RWPE1 (cell line): ENCODE results near the gene DOK6.

Experiments
- CTCF ChIA-PET: fragments of 350-600 bp; sonication (Branson Sonifier 250); formaldehyde crosslinking; extraction: SDS; loops from one replicate; lab custom pipeline; 2021; lab: Yijun Ruan, JAX
- POLR2A ChIA-PET: fragments of 400-600 bp; formaldehyde crosslinking; extraction: SDS; loops from one replicate; lab custom pipeline; 2020; ENCODE audit warnings: antibody characterized with exemption; ENCODE audit not compliant: low non-redundant PET; lab: Yijun Ruan, JAX
- DNase-seq: peaks from one replicate; pipeline ENCODE4 v3.0.0; 2012; ENCODE audit warnings: low spot score
- H3K27ac ChIP-seq: fragments of 450-650 bp; 2 replicates; pipeline ENCODE4 v1.5.1; 2017
- TF ChIP-seq, protein P1 (sequence below): fragments of 450-650 bp; conservative IDR thresholded peaks from 2 replicates; pipeline ENCODE4 v1.5.1; 2017; ENCODE audit warnings: low read depth, mild to moderate bottlenecking

The DOK6 gene

DNA sequence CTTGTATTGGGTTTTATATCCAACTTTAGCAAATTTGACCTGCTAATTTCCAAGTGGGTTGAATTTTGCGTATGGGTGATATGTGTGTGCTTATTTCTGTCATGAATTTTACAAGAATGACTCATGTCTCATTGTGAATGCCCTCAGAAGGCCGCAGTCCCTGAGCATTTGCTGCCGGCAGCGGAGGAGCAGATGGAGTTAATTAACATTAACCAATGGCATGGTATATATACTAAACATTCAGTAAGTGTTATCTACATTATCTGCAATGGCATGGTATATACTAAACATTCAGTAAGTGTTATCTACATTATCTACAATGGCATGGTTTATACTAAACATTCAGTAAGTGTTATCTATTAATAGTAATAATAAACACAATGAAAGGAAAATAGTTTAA is 90.1 kb downstream of the DOK6 start:
- CTCF ChIA-PET = no interaction called here
- no peak for DNase-seq
- no peak overlapping the region for H3K27ac ChIP-seq
- TF ChIP-seq, protein P1, sequence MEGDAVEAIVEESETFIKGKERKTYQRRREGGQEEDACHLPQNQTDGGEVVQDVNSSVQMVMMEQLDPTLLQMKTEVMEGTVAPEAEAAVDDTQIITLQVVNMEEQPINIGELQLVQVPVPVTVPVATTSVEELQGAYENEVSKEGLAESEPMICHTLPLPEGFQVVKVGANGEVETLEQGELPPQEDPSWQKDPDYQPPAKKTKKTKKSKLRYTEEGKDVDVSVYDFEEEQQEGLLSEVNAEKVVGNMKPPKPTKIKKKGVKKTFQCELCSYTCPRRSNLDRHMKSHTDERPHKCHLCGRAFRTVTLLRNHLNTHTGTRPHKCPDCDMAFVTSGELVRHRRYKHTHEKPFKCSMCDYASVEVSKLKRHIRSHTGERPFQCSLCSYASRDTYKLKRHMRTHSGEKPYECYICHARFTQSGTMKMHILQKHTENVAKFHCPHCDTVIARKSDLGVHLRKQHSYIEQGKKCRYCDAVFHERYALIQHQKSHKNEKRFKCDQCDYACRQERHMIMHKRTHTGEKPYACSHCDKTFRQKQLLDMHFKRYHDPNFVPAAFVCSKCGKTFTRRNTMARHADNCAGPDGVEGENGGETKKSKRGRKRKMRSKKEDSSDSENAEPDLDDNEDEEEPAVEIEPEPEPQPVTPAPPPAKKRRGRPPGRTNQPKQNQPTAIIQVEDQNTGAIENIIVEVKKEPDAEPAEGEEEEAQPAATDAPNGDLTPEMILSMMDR = no peak
- POLR2A ChIA-PET = no interaction called here

DNA sequence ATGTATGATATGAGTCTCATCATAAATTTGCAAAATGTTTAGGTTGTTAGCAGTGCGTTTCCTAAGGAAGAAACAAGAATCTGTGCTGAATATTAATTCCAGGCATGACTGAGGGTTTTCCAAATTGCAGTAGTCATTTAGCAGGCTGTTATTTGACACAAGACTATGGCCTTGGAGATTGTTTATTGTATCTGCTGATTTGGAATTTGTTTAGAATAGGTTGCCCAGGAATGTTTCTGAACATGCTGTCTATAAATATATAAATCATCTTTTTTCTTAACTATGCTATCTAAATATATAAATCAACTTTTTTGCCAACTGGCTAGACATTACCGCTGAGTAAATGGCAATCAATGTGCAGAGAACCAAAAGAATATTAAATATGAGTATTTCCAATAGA is 90.9 kb downstream of the DOK6 start:
- TF ChIP-seq, protein P1 = no peak
- ChIA-PET POLR2A (no interaction called here), CTCF (no interaction called here)
- H3K27ac ChIP-seq = no peak overlapping the region
- no peak for DNase-seq

DNA sequence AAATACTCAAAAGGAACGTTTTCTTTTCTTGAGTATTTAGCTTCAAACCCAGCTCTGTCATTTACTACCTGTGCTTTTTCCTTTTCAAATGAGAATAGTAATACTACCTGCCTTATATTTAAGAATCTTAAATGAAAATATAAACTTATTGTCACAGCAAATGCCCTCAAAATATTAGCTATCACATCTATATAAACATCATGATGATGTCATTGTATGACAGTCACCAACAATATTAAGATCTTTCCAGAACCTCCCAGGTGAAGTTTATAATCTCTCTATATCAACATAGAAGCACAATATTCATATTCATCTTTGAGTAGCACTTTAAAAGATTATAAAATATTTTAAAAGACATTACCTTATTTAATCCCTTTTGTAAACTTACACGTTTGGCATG is 92.2 kb downstream of the DOK6 start:
- H3K27ac ChIP-seq = no peak overlapping the region
- no peak for DNase-seq
- TF ChIP-seq, protein P1 = no peak
- CTCF ChIA-PET = no interaction called here
- POLR2A ChIA-PET = no interaction called here

GRCh38 chr18:69494841-69495240 is 94.2 kb downstream of the DOK6 start:
- no peak for DNase-seq
- TF ChIP-seq, protein P1 = no peak
- POLR2A ChIA-PET = no interaction called here
- no peak overlapping the region for H3K27ac ChIP-seq
- CTCF ChIA-PET = no interaction called here

GRCh38 chr18:69495338-69495737 is 94.7 kb downstream of the DOK6 start:
- no peak overlapping the region for H3K27ac ChIP-seq
- CTCF ChIA-PET = no interaction called here
- DNase-seq = no peak
- POLR2A ChIA-PET = no interaction called here
- TF ChIP-seq, protein P1 = no peak

DNA sequence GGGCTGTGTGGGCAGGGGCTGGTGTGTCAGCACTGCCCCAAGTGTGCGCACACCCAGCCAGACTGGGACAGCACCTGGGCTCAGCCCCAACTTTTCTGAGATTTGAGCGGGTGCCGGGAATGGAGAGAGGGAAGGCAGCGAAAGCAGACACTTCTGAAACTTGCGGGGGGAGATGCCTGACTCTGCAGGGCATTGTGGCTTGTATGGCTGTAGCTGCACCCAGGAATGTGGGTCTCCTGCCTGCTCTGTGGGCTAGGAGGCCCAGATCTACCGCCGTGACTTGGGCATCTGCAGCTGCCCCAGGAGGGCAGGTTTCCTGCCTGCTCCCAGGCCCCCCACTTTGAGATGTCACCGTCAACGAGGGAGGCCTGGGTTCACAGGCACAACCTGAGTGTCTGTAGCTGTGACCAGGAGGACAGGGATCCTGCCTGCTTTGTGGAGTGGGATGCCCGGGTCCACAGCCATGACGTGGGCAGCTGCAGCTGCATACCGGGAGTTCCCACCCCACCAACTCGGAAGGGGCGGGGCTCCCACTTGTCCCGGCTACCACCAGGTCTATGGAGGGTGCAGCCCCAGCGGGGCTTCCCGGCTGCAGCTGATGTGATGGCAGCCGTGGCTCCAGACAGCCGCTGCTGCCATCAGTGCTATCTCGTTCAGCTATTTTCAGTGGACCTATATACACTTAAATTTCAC is 95.3 kb downstream of the DOK6 start:
- H3K27ac ChIP-seq = no peak overlapping the region
- CTCF ChIA-PET = no interaction called here
- POLR2A ChIA-PET = no interaction called here
- TF ChIP-seq, protein P1 = no peak
- DNase-seq = no peak
